ENCODE data around the gene CMC1.

Gene CMC1

GRCh38 chr3:28335246-28335645 is 93.8 kb downstream of the CMC1 start:
- Histone ChIP-seq H3K4me3 (ENCODE audit: low read depth, low read length) (no peak overlapping the region), H3K36me3 (ENCODE audit: control insufficient read depth, insufficient read depth, low read length) (peaks cover 42% of the 10 kb centered on the region), H3K27me3 (ENCODE audit: control insufficient read depth, insufficient read depth, low read length) (no peaks in the 10 kb centered on the region), H3K9me3 (ENCODE audit: control insufficient read depth, insufficient read depth, low read depth, low read length) (no peaks in the 10 kb centered on the region), H3K9ac (ENCODE audit: low read length) (no peak overlapping the region), H3K4me1 (ENCODE audit: control insufficient read depth, insufficient read depth, low read length) (no peaks in the 10 kb centered on the region), H3K27ac (ENCODE audit: low read depth, low read length) (no peak overlapping the region)

GRCh38 chr3:28337230-28337629 is 95.8 kb downstream of the CMC1 start:
- no peak overlapping the region for H3K27ac ChIP-seq (ENCODE audit: low read depth, low read length)
- no peaks in the 10 kb centered on the region for H3K9me3 ChIP-seq (ENCODE audit: control insufficient read depth, insufficient read depth, low read depth, low read length)
- no peaks in the 10 kb centered on the region for H3K4me1 ChIP-seq (ENCODE audit: control insufficient read depth, insufficient read depth, low read length)
- no peak overlapping the region for H3K9ac ChIP-seq (ENCODE audit: low read length)
- no peaks in the 10 kb centered on the region for H3K27me3 ChIP-seq (ENCODE audit: control insufficient read depth, insufficient read depth, low read length)
- H3K36me3 ChIP-seq (ENCODE audit: control insufficient read depth, insufficient read depth, low read length), result peaks cover 35% of the 10 kb centered on the region
- H3K4me3 ChIP-seq (ENCODE audit: low read depth, low read length), result no peak overlapping the region

GRCh38 chr3:28343144-28343543 is 101.7 kb downstream of the CMC1 start:
- peaks cover 9% of the 10 kb centered on the region; the same call in 1 of the 2 replicates for H3K4me1 ChIP-seq (ENCODE audit: control insufficient read depth, insufficient read depth, low read length)
- H3K27me3 ChIP-seq (ENCODE audit: control insufficient read depth, insufficient read depth, low read length), result no peaks in the 10 kb centered on the region
- H3K36me3 ChIP-seq (ENCODE audit: control insufficient read depth, insufficient read depth, low read length), result peaks cover 14% of the 10 kb centered on the region
- no peak overlapping the region for H3K9ac ChIP-seq (ENCODE audit: low read length)
- H3K9me3 ChIP-seq (ENCODE audit: control insufficient read depth, insufficient read depth, low read depth, low read length), result no peaks in the 10 kb centered on the region
- H3K27ac ChIP-seq (ENCODE audit: low read depth, low read length), result no peak overlapping the region
- no peak overlapping the region for H3K4me3 ChIP-seq (ENCODE audit: low read depth, low read length)

- no peak overlapping the region for H3K4me3 ChIP-seq (ENCODE audit: low read depth, low read length)
- peaks cover 9% of the 10 kb centered on the region; the same call in 1 of the 2 replicates for H3K4me1 ChIP-seq (ENCODE audit: control insufficient read depth, insufficient read depth, low read length)
- 0 out of 2 replicates have a peak, but pooled peaks cover 3% of the 10 kb centered on the region for H3K36me3 ChIP-seq (ENCODE audit: control insufficient read depth, insufficient read depth, low read length)
- no peaks in the 10 kb centered on the region for H3K27me3 ChIP-seq (ENCODE audit: control insufficient read depth, insufficient read depth, low read length)
- no peaks in the 10 kb centered on the region for H3K9me3 ChIP-seq (ENCODE audit: control insufficient read depth, insufficient read depth, low read depth, low read length)
- no peak overlapping the region for H3K27ac ChIP-seq (ENCODE audit: low read depth, low read length)
- H3K9ac ChIP-seq (ENCODE audit: low read length), result no peak overlapping the region
These were observed 104.3 kb downstream of the CMC1 start for GRCh38 chr3:28345690-28346089.

GRCh38 chr3:28347374-28348264 is 106.2 kb downstream of the CMC1 start:
- H3K27me3 ChIP-seq (ENCODE audit: control insufficient read depth, insufficient read depth, low read length), result no peaks in the 10 kb centered on the region
- H3K4me3 ChIP-seq (ENCODE audit: low read depth, low read length), result peak overlapping the region; percentile 91
- H3K27ac ChIP-seq (ENCODE audit: low read depth, low read length), result 0 out of 2 replicates have a peak overlapping the region, but pooled peaks have one; percentile 94
- H3K36me3 ChIP-seq (ENCODE audit: control insufficient read depth, insufficient read depth, low read length), result no peaks in the 10 kb centered on the region
- peaks cover 9% of the 10 kb centered on the region; the same call in 1 of the 2 replicates for H3K4me1 ChIP-seq (ENCODE audit: control insufficient read depth, insufficient read depth, low read length)
- no peaks in the 10 kb centered on the region for H3K9me3 ChIP-seq (ENCODE audit: control insufficient read depth, insufficient read depth, low read depth, low read length)
- H3K9ac ChIP-seq (ENCODE audit: low read length), result peak overlapping the region; percentile 92

GRCh38 chr3:28348265-28348628 is 106.8 kb downstream of the CMC1 start:
- no peaks in the 10 kb centered on the region for H3K27me3 ChIP-seq (ENCODE audit: control insufficient read depth, insufficient read depth, low read length)
- H3K36me3 ChIP-seq (ENCODE audit: control insufficient read depth, insufficient read depth, low read length), result no peaks in the 10 kb centered on the region
- peak overlapping the region; percentile 92 for H3K9ac ChIP-seq (ENCODE audit: low read length)
- H3K4me3 ChIP-seq (ENCODE audit: low read depth, low read length), result peak overlapping the region; percentile 91
- peaks cover 9% of the 10 kb centered on the region; the same call in 1 of the 2 replicates for H3K4me1 ChIP-seq (ENCODE audit: control insufficient read depth, insufficient read depth, low read length)
- H3K9me3 ChIP-seq (ENCODE audit: control insufficient read depth, insufficient read depth, low read depth, low read length), result no peaks in the 10 kb centered on the region
- peak overlapping the region; percentile 94 for H3K27ac ChIP-seq (ENCODE audit: low read depth, low read length)

- peaks cover 3% of the 10 kb centered on the region; the same call in 1 of the 2 replicates for H3K9me3 ChIP-seq (ENCODE audit: control insufficient read depth, insufficient read depth, low read depth, low read length)
- H3K36me3 ChIP-seq (ENCODE audit: control insufficient read depth, insufficient read depth, low read length), result no peaks in the 10 kb centered on the region
- H3K4me3 ChIP-seq (ENCODE audit: low read depth, low read length), result peak within 1 kb of the TSS; percentile 91
- no peaks in the 10 kb centered on the region for H3K27me3 ChIP-seq (ENCODE audit: control insufficient read depth, insufficient read depth, low read length)
- peak within 1 kb of the TSS; percentile 92 for H3K9ac ChIP-seq (ENCODE audit: low read length)
- H3K27ac ChIP-seq (ENCODE audit: low read depth, low read length), result peak within 1 kb of the TSS; percentile 94
- H3K4me1 ChIP-seq (ENCODE audit: control insufficient read depth, insufficient read depth, low read length), result peaks cover 9% of the 10 kb centered on the region; the same call in 1 of the 2 replicates
These were observed 107.4 kb downstream of the CMC1 start, which contains the start of the genes AZI2 and ZCWPW2 for GRCh38 chr3:28348629-28349468. Gene AZI2 (minus strand): TSS chr3:28348824. CDS start chr3:28340617, 8,207 bp downstream. Gene ZCWPW2 (plus strand): TSS chr3:28348721. CDS start chr3:28413069, 64,348 bp downstream.

- Histone ChIP-seq H3K4me3 (ENCODE audit: low read depth, low read length) (peak overlapping the region; percentile 91), H3K4me1 (ENCODE audit: control insufficient read depth, insufficient read depth, low read length) (peaks cover 9% of the 10 kb centered on the region; the same call in 1 of the 2 replicates), H3K9me3 (ENCODE audit: control insufficient read depth, insufficient read depth, low read depth, low read length) (peaks cover 6% of the 10 kb centered on the region; the same call in 1 of the 2 replicates), H3K27me3 (ENCODE audit: control insufficient read depth, insufficient read depth, low read length) (no peaks in the 10 kb centered on the region), H3K27ac (ENCODE audit: low read depth, low read length) (no peak overlapping the region), H3K9ac (ENCODE audit: low read length) (peak overlapping the region; percentile 92), H3K36me3 (ENCODE audit: control insufficient read depth, insufficient read depth, low read length) (no peaks in the 10 kb centered on the region)
These were observed 108.1 kb downstream of the CMC1 start for GRCh38 chr3:28349469-28350000.
